HepG2 (cell line): ENCODE results near the gene CLDN4. TPM values are rescaled to one million over a fixed set of nuclear protein-coding genes. Genes with fewer than 3 reads are reported as not detected.

ENCODE experiments used
- DPF2 ChIP-seq: sonication (generic); formaldehyde crosslinking; IDR thresholded peaks from 2 replicates; pipeline ENCODE4 v1.4.0; 2020; ENCODE audit warnings: mild to moderate bottlenecking, low read depth, missing genetic modification reagents, borderline replicate concordance
- E2F5 ChIP-seq: sonication (generic); formaldehyde crosslinking; conservative IDR thresholded peaks from 2 replicates; pipeline ENCODE4 v1.4.0; 2020; ENCODE audit warnings: missing genetic modification reagents
- ERF ChIP-seq: IDR thresholded peaks from 2 replicates; pipeline ENCODE4 v1.6.1; 2018; ENCODE audit warnings: missing biosample characterization, missing genetic modification reagents
- ETV6 ChIP-seq: sonication (generic); formaldehyde crosslinking; conservative IDR thresholded peaks from 2 replicates; pipeline ENCODE4 v1.4.0; 2020; ENCODE audit warnings: missing genetic modification reagents
- FOXP4 ChIP-seq: sonication (generic); formaldehyde crosslinking; IDR thresholded peaks from 2 replicates; pipeline ENCODE4 v1.4.0; 2020; ENCODE audit warnings: missing genetic modification reagents
- HHEX ChIP-seq: IDR thresholded peaks from 2 replicates; pipeline ENCODE4 v1.6.1; 2016; ENCODE audit warnings: control low read depth
- IRF9 ChIP-seq: sonication (generic); formaldehyde crosslinking; IDR thresholded peaks from 2 replicates; pipeline ENCODE4 v1.8.0; 2022; ENCODE audit warnings: missing genetic modification reagents, mild to moderate bottlenecking, borderline replicate concordance
- KDM1A ChIP-seq: IDR thresholded peaks from 2 replicates; pipeline ENCODE4 v1.6.1; 2016; ENCODE audit warnings: missing compliant biosample characterization
- KDM5B ChIP-seq: sonication (generic); formaldehyde crosslinking; IDR thresholded peaks from 2 replicates; pipeline ENCODE4 v1.4.0; 2020; ENCODE audit warnings: missing genetic modification reagents, mild to moderate bottlenecking, borderline replicate concordance
- KMT2A ChIP-seq: sonication (generic); formaldehyde crosslinking; IDR thresholded peaks from 2 replicates; pipeline ENCODE4 v1.4.0; 2020; ENCODE audit warnings: missing genetic modification reagents
- MXI1 ChIP-seq: IDR thresholded peaks from 3 replicates; pipeline ENCODE4 v1.6.1; 2012; ENCODE audit warnings: low read depth, low read length, inconsistent platforms, borderline replicate concordance
- NFRKB ChIP-seq: fragments of 450-650 bp; IDR thresholded peaks from 2 replicates; pipeline ENCODE4 v1.6.1; 2017
- NFYB ChIP-seq: sonication (generic); formaldehyde crosslinking; IDR thresholded peaks from 2 replicates; pipeline ENCODE4 v1.4.0; 2020; ENCODE audit warnings: missing genetic modification reagents
- RBFOX2 ChIP-seq: fragments of 200-400 bp; formaldehyde crosslinking; IDR thresholded peaks from 2 replicates; pipeline ENCODE4 v1.6.1; 2017; ENCODE audit warnings: low read depth, mild to moderate bottlenecking, low read length
- RFXAP ChIP-seq: sonication (generic); formaldehyde crosslinking; IDR thresholded peaks from 2 replicates; pipeline ENCODE4 v1.4.0; 2020; ENCODE audit warnings: missing genetic modification reagents, borderline replicate concordance
- SAP130 ChIP-seq: IDR thresholded peaks from 2 replicates; pipeline ENCODE4 v1.6.1; 2016; ENCODE audit warnings: low read depth
- SNAPC4 ChIP-seq: sonication (generic); formaldehyde crosslinking; IDR thresholded peaks from 2 replicates; pipeline ENCODE4 v1.4.0; 2020; ENCODE audit warnings: mild to moderate bottlenecking, missing genetic modification reagents
- SOX5 ChIP-seq: IDR thresholded peaks from 2 replicates; pipeline ENCODE4 v1.6.1; 2016; ENCODE audit warnings: borderline replicate concordance
- THAP7 ChIP-seq: sonication (generic); formaldehyde crosslinking; IDR thresholded peaks from 2 replicates; pipeline ENCODE4 v1.8.1; 2023; ENCODE audit warnings: mild to moderate bottlenecking, missing genetic modification reagents
- ZMYM2 ChIP-seq: sonication (generic); formaldehyde crosslinking; IDR thresholded peaks from 2 replicates; pipeline ENCODE4 v1.8.0; 2022; ENCODE audit warnings: mild to moderate bottlenecking, missing genetic modification reagents
- ZNF607 ChIP-seq: sonication (generic); formaldehyde crosslinking; IDR thresholded peaks from 2 replicates; pipeline ENCODE4 v1.5.1; 2020; ENCODE audit warnings: missing genetic modification reagents, mild to moderate bottlenecking, borderline replicate concordance
- ZZZ3 ChIP-seq: sonication (generic); formaldehyde crosslinking; IDR thresholded peaks from 2 replicates; pipeline ENCODE4 v1.4.0; 2020; ENCODE audit warnings: missing genetic modification reagents, mild to moderate bottlenecking, borderline replicate concordance
- polyA plus RNA-seq, 8 experiments: library from polyadenylated mRNA; depleted of rRNA in 3 of 8; stranded (reverse) in 7 of 8; unstranded in 1 of 8; fragments of >200 nt; fragmentation: Illumina TruSeq in 4 of 8; extraction: Trizol in 4 of 8; gene quantifications; 2 replicates each; pipeline versions ENCODE4 v1.2.1 to v1.2.3, GENCODE V29; 2011 to 2016; ENCODE audit warnings: low read depth in 4 of 8, missing spikeins in 1 of 8, mixed read lengths in 1 of 8; ENCODE audit not compliant: insufficient read depth in 1 of 8
- total RNA-seq, 5 experiments: library from RNA; depleted of rRNA; stranded (reverse); fragments of >200 nt; fragmentation: Illumina TruSeq; extraction: Trizol; gene quantifications; 2 replicates each; pipeline ENCODE4 v1.2.3, GENCODE V29; 2016; ENCODE audit warnings: low read depth in 1 of 5

The CLDN4 gene
- total and polyA plus RNA-seq, 2 of the 13 experiments (the other 11 are each of a cell fraction or from before 2014, with no cell fraction given) = 28.2 to 35.7 TPM

- TF ChIP-seq FOXP4 (CRISPR knock-in tag) (peak; percentile 60; the same call in 1 of the 2 replicates), E2F5 (CRISPR knock-in tag) (no peak), SNAPC4 (CRISPR knock-in tag) (no peak), DPF2 (CRISPR knock-in tag) (peak; percentile 33; the same call in 1 of the 2 replicates), HHEX (CRISPR knock-in tag) (peak; percentile 83), ERF (CRISPR knock-in tag) (peak; percentile 94), RFXAP (CRISPR knock-in tag) (no peak), RBFOX2 (no peak), ETV6 (CRISPR knock-in tag) (no peak), NFRKB (no peak), ZNF607 (CRISPR knock-in tag) (no peak), THAP7 (CRISPR knock-in tag) (no peak), KDM5B (peak; percentile 37; the same call in 1 of the 2 replicates), IRF9 (CRISPR knock-in tag) (no peak), KDM1A (no peak), NFYB (CRISPR knock-in tag) (no peak), ZMYM2 (CRISPR knock-in tag) (peak; percentile 84; the same call in 1 of the 2 replicates), KMT2A (no peak), SOX5 (peak; percentile 48; the same call in 1 of the 2 replicates), MXI1 (no peak), SAP130 (CRISPR knock-in tag) (peak; percentile 59), ZZZ3 (CRISPR knock-in tag) (no peak)
Measured at GRCh38 chr7:73870041-73870492, 39.3 kb downstream of the CLDN4 start (continued).
